ENCODE measurements around the gene VENTX.

Gene VENTX

GRCh38 chr10:133272301-133272963 lies 34.8 kb downstream of the VENTX start:
- TF ChIP-seq CREB1 (IDR thresholded peaks at IDR 0.05; ENCODE audit: low read depth) (no peak), MAX (IDR thresholded peaks at IDR 0.05) (no peak), FOXM1 (IDR thresholded peaks at IDR 0.05; ENCODE audit: borderline replicate concordance, low read depth) (no peak), TCF12 (IDR thresholded peaks at IDR 0.05; ENCODE audit: low read depth) (no peak), TAF1 (IDR thresholded peaks at IDR 0.05; ENCODE audit: low read depth) (no peak), EGR1 (IDR thresholded peaks at IDR 0.05) (no peak), ZBTB7A (IDR thresholded peaks at IDR 0.05; ENCODE audit: low read depth) (no peak), NFIC (IDR thresholded peaks at IDR 0.05) (no peak), RAD21 (IDR thresholded peaks at IDR 0.05; ENCODE audit: low read depth) (no peak), CEBPB (IDR thresholded peaks at IDR 0.05) (no peak)
- TF ChIP-seq, protein P1, sequence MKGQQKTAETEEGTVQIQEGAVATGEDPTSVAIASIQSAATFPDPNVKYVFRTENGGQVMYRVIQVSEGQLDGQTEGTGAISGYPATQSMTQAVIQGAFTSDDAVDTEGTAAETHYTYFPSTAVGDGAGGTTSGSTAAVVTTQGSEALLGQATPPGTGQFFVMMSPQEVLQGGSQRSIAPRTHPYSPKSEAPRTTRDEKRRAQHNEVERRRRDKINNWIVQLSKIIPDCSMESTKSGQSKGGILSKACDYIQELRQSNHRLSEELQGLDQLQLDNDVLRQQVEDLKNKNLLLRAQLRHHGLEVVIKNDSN (IDR thresholded peaks at IDR 0.05): no peak
- TF ChIP-seq, protein P2, sequence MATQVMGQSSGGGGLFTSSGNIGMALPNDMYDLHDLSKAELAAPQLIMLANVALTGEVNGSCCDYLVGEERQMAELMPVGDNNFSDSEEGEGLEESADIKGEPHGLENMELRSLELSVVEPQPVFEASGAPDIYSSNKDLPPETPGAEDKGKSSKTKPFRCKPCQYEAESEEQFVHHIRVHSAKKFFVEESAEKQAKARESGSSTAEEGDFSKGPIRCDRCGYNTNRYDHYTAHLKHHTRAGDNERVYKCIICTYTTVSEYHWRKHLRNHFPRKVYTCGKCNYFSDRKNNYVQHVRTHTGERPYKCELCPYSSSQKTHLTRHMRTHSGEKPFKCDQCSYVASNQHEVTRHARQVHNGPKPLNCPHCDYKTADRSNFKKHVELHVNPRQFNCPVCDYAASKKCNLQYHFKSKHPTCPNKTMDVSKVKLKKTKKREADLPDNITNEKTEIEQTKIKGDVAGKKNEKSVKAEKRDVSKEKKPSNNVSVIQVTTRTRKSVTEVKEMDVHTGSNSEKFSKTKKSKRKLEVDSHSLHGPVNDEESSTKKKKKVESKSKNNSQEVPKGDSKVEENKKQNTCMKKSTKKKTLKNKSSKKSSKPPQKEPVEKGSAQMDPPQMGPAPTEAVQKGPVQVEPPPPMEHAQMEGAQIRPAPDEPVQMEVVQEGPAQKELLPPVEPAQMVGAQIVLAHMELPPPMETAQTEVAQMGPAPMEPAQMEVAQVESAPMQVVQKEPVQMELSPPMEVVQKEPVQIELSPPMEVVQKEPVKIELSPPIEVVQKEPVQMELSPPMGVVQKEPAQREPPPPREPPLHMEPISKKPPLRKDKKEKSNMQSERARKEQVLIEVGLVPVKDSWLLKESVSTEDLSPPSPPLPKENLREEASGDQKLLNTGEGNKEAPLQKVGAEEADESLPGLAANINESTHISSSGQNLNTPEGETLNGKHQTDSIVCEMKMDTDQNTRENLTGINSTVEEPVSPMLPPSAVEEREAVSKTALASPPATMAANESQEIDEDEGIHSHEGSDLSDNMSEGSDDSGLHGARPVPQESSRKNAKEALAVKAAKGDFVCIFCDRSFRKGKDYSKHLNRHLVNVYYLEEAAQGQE (IDR thresholded peaks at IDR 0.05; ENCODE audit: low read depth): no peak

DNA sequence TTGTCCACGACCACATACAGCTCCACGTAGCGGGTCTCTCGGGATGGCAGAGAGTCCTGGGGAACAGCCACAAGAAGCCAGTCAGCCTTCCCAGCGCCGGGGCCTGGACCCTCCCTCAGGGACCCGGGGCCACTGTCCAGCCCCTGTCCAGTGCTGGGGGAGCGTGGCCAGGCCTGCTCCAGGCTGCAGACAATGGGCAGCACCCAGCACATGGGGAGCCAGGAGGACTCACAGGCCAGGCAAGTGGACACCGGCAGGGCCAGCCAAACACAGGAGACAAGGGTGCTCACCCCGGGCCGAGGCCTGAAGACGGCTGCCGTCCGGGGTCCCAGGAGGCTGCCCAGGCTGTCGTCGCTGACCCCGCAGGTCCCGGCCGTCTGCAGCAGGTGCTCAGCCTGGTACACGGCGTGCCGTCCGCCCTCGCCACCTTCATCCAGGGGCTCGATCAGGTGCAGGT lies 35.3 kb downstream of the VENTX start:
- TF ChIP-seq TAF1 (IDR thresholded peaks at IDR 0.05; ENCODE audit: low read depth): no peak
- TF ChIP-seq, protein P2 (IDR thresholded peaks at IDR 0.05; ENCODE audit: low read depth): no peak
- no peak for TF ChIP-seq FOXM1 (IDR thresholded peaks at IDR 0.05; ENCODE audit: borderline replicate concordance, low read depth)
- TF ChIP-seq, protein P1 (IDR thresholded peaks at IDR 0.05): no peak
- TF ChIP-seq ZBTB7A (IDR thresholded peaks at IDR 0.05; ENCODE audit: low read depth): no peak
- no peak for TF ChIP-seq YY1 (IDR thresholded peaks at IDR 0.05; ENCODE audit: low read depth)
- no peak for TF ChIP-seq NFIC (IDR thresholded peaks at IDR 0.05)
- no peak for TF ChIP-seq CREB1 (IDR thresholded peaks at IDR 0.05; ENCODE audit: low read depth)
- no peak for TF ChIP-seq CEBPB (IDR thresholded peaks at IDR 0.05)
- TF ChIP-seq EGR1 (IDR thresholded peaks at IDR 0.05): no peak
- no peak for TF ChIP-seq RAD21 (IDR thresholded peaks at IDR 0.05; ENCODE audit: low read depth)
- no peak for TF ChIP-seq MAX (IDR thresholded peaks at IDR 0.05)
- TF ChIP-seq TCF12 (IDR thresholded peaks at IDR 0.05; ENCODE audit: low read depth): no peak
- TF ChIP-seq TEAD4 (IDR thresholded peaks at IDR 0.05): no peak
- TF ChIP-seq EP300 (IDR thresholded peaks at IDR 0.05; ENCODE audit: borderline replicate concordance): no peak

- TF ChIP-seq, protein P1 (IDR thresholded peaks at IDR 0.05): no peak
- TF ChIP-seq EGR1 (IDR thresholded peaks at IDR 0.05) (no peak), CEBPB (IDR thresholded peaks at IDR 0.05) (no peak), MAX (IDR thresholded peaks at IDR 0.05) (no peak), ZBTB7A (IDR thresholded peaks at IDR 0.05; ENCODE audit: low read depth) (no peak), TCF12 (IDR thresholded peaks at IDR 0.05; ENCODE audit: low read depth) (no peak), TEAD4 (IDR thresholded peaks at IDR 0.05) (no peak), RAD21 (IDR thresholded peaks at IDR 0.05; ENCODE audit: low read depth) (no peak), TAF1 (IDR thresholded peaks at IDR 0.05; ENCODE audit: low read depth) (no peak), YY1 (IDR thresholded peaks at IDR 0.05; ENCODE audit: low read depth) (no peak), NFIC (IDR thresholded peaks at IDR 0.05) (no peak), FOXM1 (IDR thresholded peaks at IDR 0.05; ENCODE audit: borderline replicate concordance, low read depth) (no peak), CREB1 (IDR thresholded peaks at IDR 0.05; ENCODE audit: low read depth) (no peak), EP300 (IDR thresholded peaks at IDR 0.05; ENCODE audit: borderline replicate concordance) (no peak)
- TF ChIP-seq, protein P2 (IDR thresholded peaks at IDR 0.05; ENCODE audit: low read depth): no peak
Observed at GRCh38 chr10:133273534-133274143, 36.0 kb downstream of the VENTX start.

Data from Ishikawa (cell line).